Endothelial cell of umbilical vein (primary cell): ENCODE data around the gene CPNE5. TPM values are rescaled to one million over a fixed set of nuclear protein-coding genes. Genes with fewer than 3 reads are reported as not detected.

Source experiments
- BruUV-seq: library from RNA; stranded (reverse); fragments of 400-500 nt; replicated peaks from 2 replicates; lab custom pipeline; 2021; lab: Mats Ljungman, UMichigan
- CTCF ChIA-PET: fragments of 300-600, 350-600 bp; sonication (Branson Sonifier 250); formaldehyde crosslinking; loops from one replicate; lab custom pipeline; 2021; ENCODE audit warnings: antibody characterized with exemption, inconsistent platforms; lab: Charles Lee
- POLR2A ChIA-PET: fragments of 300-600, 350-600 bp; sonication (Branson Sonifier 250); formaldehyde crosslinking; loops from one replicate; lab custom pipeline; 2021; ENCODE audit warnings: antibody characterized with exemption, inconsistent platforms; lab: Charles Lee
- DNase-seq: peaks from one replicate; pipeline ENCODE4 v3.0.0-alpha.2; 2011; ENCODE audit warnings: low read depth, low spot score
- FAIRE-seq: peaks from 2 replicates; lab custom pipeline; 2011; peaks lifted over from hg19 to GRCh38; lab: Jason Lieb, UNC
- H2AFZ ChIP-seq: 2 replicates; pipeline ENCODE4 v1.6.0; 2012; ENCODE audit warnings: low read depth, low read length, control low read depth, inconsistent platforms
- H3K27ac ChIP-seq: 2 replicates; pipeline ENCODE4 v1.5.1; 2011; ENCODE audit warnings: low read depth, mild to moderate bottlenecking, control low read depth, low read length, moderate library complexity; ENCODE audit not compliant: insufficient read depth
- H3K27me3 ChIP-seq, 2 experiments: 2 replicates each; pipeline versions ENCODE4 v1.6.0 to v1.6.1; 2011; ENCODE audit warnings: low read length in 2 of 2, mixed read lengths in 1 of 2; ENCODE audit not compliant: control insufficient read depth in 2 of 2, insufficient read depth in 2 of 2
- H3K36me3 ChIP-seq, 2 experiments: 2 replicates in 1 of 2; 3 replicates in 1 of 2; pipeline ENCODE4 v1.5.1; 2011; ENCODE audit warnings: low read length in 2 of 2, mild to moderate bottlenecking in 1 of 2, moderate library complexity in 1 of 2; ENCODE audit not compliant: control insufficient read depth in 2 of 2, insufficient read depth in 2 of 2; ENCODE audit errors: extremely low read depth in 1 of 2
- H3K4me1 ChIP-seq: 3 replicates; pipeline ENCODE4 v1.5.1; 2011; ENCODE audit warnings: mild to moderate bottlenecking, low read length; ENCODE audit not compliant: control insufficient read depth, insufficient read depth; ENCODE audit errors: extremely low read depth
- H3K4me2 ChIP-seq: 2 replicates; pipeline ENCODE4 v1.6.1; 2011; ENCODE audit warnings: low read length, control low read depth, mixed read lengths; ENCODE audit not compliant: insufficient read depth
- H3K4me3 ChIP-seq, 3 experiments: fragments of 200-600 bp in 1 of 3; sonication (generic), shearing (Covaris generic) in 1 of 3; replicated peaks in 1 of 3; 2 replicates each; pipeline ENCODE4 v1.5.1; 2011 to 2016; ENCODE audit warnings: control low read depth in 3 of 3, low read length in 3 of 3, mild to moderate bottlenecking in 2 of 3, inconsistent platforms in 1 of 3, low read depth in 1 of 3, moderate library complexity in 1 of 3; ENCODE audit not compliant: insufficient read depth in 1 of 3
- H3K79me2 ChIP-seq: 2 replicates; pipeline ENCODE4 v1.6.0; 2012; ENCODE audit warnings: low read length, inconsistent platforms; ENCODE audit not compliant: control insufficient read depth, insufficient read depth
- H3K9ac ChIP-seq: replicated peaks from 2 replicates; pipeline ENCODE3; 2011; ENCODE audit warnings: low read length, control low read depth; ENCODE audit not compliant: insufficient read depth; ENCODE audit errors: extremely low read depth
- H3K9me1 ChIP-seq: replicated peaks from 3 replicates; pipeline ENCODE4 v1.6.0; 2011; ENCODE audit warnings: mild to moderate bottlenecking, low read length; ENCODE audit not compliant: control insufficient read depth, insufficient read depth; ENCODE audit errors: extremely low read depth
- H3K9me3 ChIP-seq: replicated peaks from 2 replicates; pipeline ENCODE4 v1.5.1; 2012; ENCODE audit warnings: low read length, inconsistent platforms; ENCODE audit not compliant: control insufficient read depth, insufficient read depth
- H4K20me1 ChIP-seq: replicated peaks from 2 replicates; pipeline ENCODE3; 2011; ENCODE audit warnings: mild to moderate bottlenecking, low read length; ENCODE audit not compliant: control insufficient read depth, insufficient read depth; ENCODE audit errors: extremely low read depth
- CTCF ChIP-seq, 2 donors: IDR thresholded peaks; 1 replicate in 1 of 2; 2 replicates in 1 of 2; pipeline ENCODE4 v1.5.1; 2011; ENCODE audit warnings: low read length in 2 of 2, mild to moderate bottlenecking in 2 of 2, moderate library complexity in 2 of 2, control low read depth in 1 of 2, inconsistent platforms in 1 of 2, low read depth in 1 of 2; ENCODE audit not compliant: insufficient read depth in 1 of 2; ENCODE audit errors: extremely low read depth in 1 of 2
- EZH2 ChIP-seq: IDR thresholded peaks from 2 replicates; pipeline ENCODE4 v1.6.1; 2012; ENCODE audit warnings: borderline replicate concordance, low read depth, mild to moderate bottlenecking, moderate library complexity, low read length, inconsistent platforms; ENCODE audit not compliant: severe bottlenecking
- FOS ChIP-seq: IDR thresholded peaks from 2 replicates; pipeline ENCODE4 v1.6.1; 2011; ENCODE audit warnings: mild to moderate bottlenecking, low read length, moderate library complexity, borderline replicate concordance; ENCODE audit not compliant: insufficient read depth
- GATA2 ChIP-seq: IDR thresholded peaks from 2 replicates; pipeline ENCODE4 v1.7.0; 2011; ENCODE audit warnings: low read depth, mild to moderate bottlenecking, moderate library complexity, mixed read lengths, low read length; ENCODE audit not compliant: insufficient read length, insufficient read depth
- JUN ChIP-seq: IDR thresholded peaks from 2 replicates; pipeline ENCODE4 v1.6.1; 2011; ENCODE audit warnings: borderline replicate concordance, low read depth; ENCODE audit not compliant: insufficient read length, insufficient read depth
- MAX ChIP-seq: IDR thresholded peaks from 2 replicates; pipeline ENCODE4 v1.6.1; 2011; ENCODE audit not compliant: insufficient read depth, insufficient read length
- MYC ChIP-seq: IDR thresholded peaks from one replicate; pipeline ENCODE4 v1.6.1; 2011; ENCODE audit warnings: mild to moderate bottlenecking, low read depth, low read length
- POLR2A ChIP-seq: IDR thresholded peaks from 2 replicates; pipeline ENCODE4 v1.6.1; 2012; ENCODE audit warnings: low read depth, mild to moderate bottlenecking, control low read depth, low read length
- POLR2AphosphoS5 ChIP-seq: IDR thresholded peaks from 2 replicates; pipeline ENCODE4 v1.6.1; 2012; ENCODE audit warnings: low read depth, mild to moderate bottlenecking, control low read depth, low read length, moderate library complexity; ENCODE audit not compliant: insufficient read depth
- dilution Hi-C: fragments of 300-500 bp; cut with MboI; formaldehyde crosslinking; loops from one replicate; pipeline ENCODE4 v1.15.0; 2019; ENCODE audit warnings: low sequenced_read_pairs; ENCODE audit not compliant: extremely low pct_ligation_motif_present
- intact Hi-C: fragments of 100-400 bp; cut with micrococcal nuclease; formaldehyde crosslinking; loops from one replicate; pipeline ENCODE4 v1.10.0; 2022
- polyA plus RNA-seq, 4 experiments: library from polyadenylated mRNA; depleted of rRNA in 3 of 4; stranded (reverse) in 3 of 4; unstranded in 1 of 4; fragments of >200 nt; gene quantifications; 2 replicates each; pipeline versions ENCODE4 v1.2.1 to v1.2.3, GENCODE V29; 2011 to 2012; ENCODE audit warnings: missing spikeins in 1 of 4
- total RNA-seq: library from RNA; stranded (reverse); gene quantifications from 2 replicates; pipeline ENCODE4 v1.2.3, GENCODE V29; 2021

Gene CPNE5
- total and polyA plus RNA-seq, 2 donors (not counting 3 experiments of a cell fraction or from before 2014, with no cell fraction given) = 18.8 to 49.4 TPM

- Histone ChIP-seq H3K4me2 (no peak overlapping the region), H3K9me1 (no peaks in the 10 kb centered on the region), H3K79me2 (no peaks in the 10 kb centered on the region), H3K4me3 (no peak overlapping the region), H3K36me3 (no peaks in the 10 kb centered on the region), H3K9me3 (no peaks in the 10 kb centered on the region), H3K9ac (no peak overlapping the region), H3K4me1 (no peaks in the 10 kb centered on the region), H3K27ac (no peak overlapping the region), H2AFZ (no peak overlapping the region), H3K27me3 (peaks cover 0 to 1% of the 10 kb centered on the region in 2 experiments), H4K20me1 (no peaks in the 10 kb centered on the region)
- FAIRE-seq = no peak
- DNase-seq = no peak
- TF ChIP-seq MYC = no peak
- no peak for TF ChIP-seq EZH2
- TF ChIP-seq POLR2AphosphoS5 = no peak
- TF ChIP-seq FOS = no peak
- no peak for TF ChIP-seq GATA2
- no peak for TF ChIP-seq CTCF (IDR thresholded peaks at IDR 0.05; ENCODE audit: extremely low read depth in 1 of 2, insufficient read depth in 1 of 2, low read depth in 1 of 2, low read length in 2 of 2)
- TF ChIP-seq JUN = no peak
- no peak for TF ChIP-seq MAX
- TF ChIP-seq POLR2A = no peak
- ChIA-PET POLR2A (no interaction called here), CTCF (interaction anchor here (1.1 to 2.8 kb wide), 3 partner anchors 13 to 103 kb away, joined by 3 to 9 read pairs (median 7); no protein-coding TSS in a partner anchor)
- dilution Hi-C loops (no loop called here), intact Hi-C loops (no loop called here)
- no TSS peak for BruUV-seq
Observed at GRCh38 chr6:36718560-36718959, 120.7 kb downstream of the CPNE5 start.
